Activated CD8-positive, alpha-beta T cell treated with anti-CD3 and anti-CD28 coated beads, Interleukin-2, amount 10 ng/mL, durations not matched to agents 7 days and 5 days (primary cell): Measurements from ENCODE around the gene SNX9. TPM values are rescaled to one million over a fixed set of nuclear protein-coding genes. Genes with fewer than 3 reads are reported as not detected.

Source experiments
- ATAC-seq: fragments of 150-1000 bp; cut with Tn5 transposase; one replicate; pipeline ENCODE4 v1.10.0; 2021; ENCODE audit warnings: moderate library complexity
- CTCF ChIA-PET: fragments of 350-600 bp; sonication (Branson Sonifier 250); formaldehyde crosslinking; loops from one replicate; lab custom pipeline; 2021; ENCODE audit warnings: antibody characterized with exemption; lab: Charles Lee
- POLR2A ChIA-PET: fragments of 350-600 bp; sonication (Branson Sonifier 250); formaldehyde crosslinking; loops from one replicate; lab custom pipeline; 2021; ENCODE audit warnings: antibody characterized with exemption; lab: Charles Lee
- DNase-seq: peaks from one replicate; pipeline ENCODE4 v3.0.0-alpha.2; 2020
- H3K27ac Mint-ChIP-seq: one replicate; pipeline ENCODE4 v1.8.0; 2021; ENCODE audit warnings: mild to moderate bottlenecking, mixed read lengths
- H3K27me3 Mint-ChIP-seq: one replicate; pipeline ENCODE4 v1.8.0; 2021; ENCODE audit warnings: low read depth, mixed read lengths
- H3K36me3 Mint-ChIP-seq: one replicate; pipeline ENCODE4 v1.8.0; 2021; ENCODE audit warnings: low read depth, mixed read lengths
- H3K4me1 Mint-ChIP-seq: one replicate; pipeline ENCODE4 v1.8.0; 2021; ENCODE audit warnings: low read depth, mixed read lengths
- H3K4me3 Mint-ChIP-seq: one replicate; pipeline ENCODE4 v1.8.0; 2021; ENCODE audit warnings: mild to moderate bottlenecking, mixed read lengths
- H3K9me3 Mint-ChIP-seq: one replicate; pipeline ENCODE4 v1.8.0; 2022; ENCODE audit warnings: mixed read lengths; ENCODE audit not compliant: insufficient read depth
- total RNA-seq, 2 experiments: library from RNA; stranded (reverse); gene quantifications; one replicate each; pipeline ENCODE4 v1.2.3, GENCODE V29; 2021

Gene SNX9
- total RNA-seq, 2 experiments from 2014 or later: 9.1 to 9.2 TPM

GRCh38 chr6:157821342-157822033 lies 1.6 kb upstream of the SNX9 start:
- H3K9me3 Mint-ChIP-seq: no peaks in the 10 kb centered on the region
- H3K4me3 Mint-ChIP-seq: no peak overlapping the region
- H3K36me3 Mint-ChIP-seq: peaks cover 12% of the 10 kb centered on the region
- ATAC-seq (no peak), DNase-seq (no peak)
- POLR2A ChIA-PET: no interaction called here
- peaks cover 24% of the 10 kb centered on the region for H3K4me1 Mint-ChIP-seq
- CTCF ChIA-PET: interaction anchor here (1.2 kb wide), 1 partner anchor 205 kb away, joined by 3 read pairs; no protein-coding TSS in a partner anchor
- H3K27me3 Mint-ChIP-seq: peaks cover 41% of the 10 kb centered on the region
- H3K27ac Mint-ChIP-seq: no peak overlapping the region

- DNase-seq: no peak
- ATAC-seq: no peak
- Mint-ChIP-seq H3K9me3 (no peaks in the 10 kb centered on the region), H3K27ac (no peak overlapping the region), H3K4me3 (peak overlapping the region; percentile 61), H3K36me3 (peaks cover 12% of the 10 kb centered on the region), H3K4me1 (peaks cover 24% of the 10 kb centered on the region), H3K27me3 (peaks cover 33% of the 10 kb centered on the region)
- ChIA-PET POLR2A (interaction anchor here (1.0 kb wide), 1 partner anchor 60 kb away, joined by 4 read pairs; no protein-coding TSS in a partner anchor), CTCF (interaction anchor here (1.2 kb wide), 1 partner anchor 204 kb away, joined by 3 read pairs; no protein-coding TSS in a partner anchor)
Measured at GRCh38 chr6:157822245-157823000, 623 bp upstream of the SNX9 start.

GRCh38 chr6:157823528-157824370 lies 703 bp downstream of the SNX9 start:
- no peaks in the 10 kb centered on the region for H3K9me3 Mint-ChIP-seq
- peaks cover 24% of the 10 kb centered on the region for H3K27me3 Mint-ChIP-seq
- peak; percentile 75 for DNase-seq
- ATAC-seq: peak; percentile 58
- peaks cover 25% of the 10 kb centered on the region for H3K4me1 Mint-ChIP-seq
- peak overlapping the region; percentile 81 for H3K27ac Mint-ChIP-seq
- H3K36me3 Mint-ChIP-seq: peaks cover 12% of the 10 kb centered on the region
- POLR2A ChIA-PET: interaction anchor here (1.0 kb wide), 2 partner anchors 60 to 62 kb away, joined by 3 read pairs; no protein-coding TSS in a partner anchor
- peak overlapping the region; percentile 79 for H3K4me3 Mint-ChIP-seq
- CTCF ChIA-PET: interaction anchor here (1.0 kb wide), 1 partner anchor 50 kb away, joined by 3 read pairs; no protein-coding TSS in a partner anchor

GRCh38 chr6:157825243-157825904 lies 2.3 kb downstream of the SNX9 start:
- CTCF ChIA-PET: no interaction called here
- no peak for DNase-seq
- peaks cover 29% of the 10 kb centered on the region for H3K4me1 Mint-ChIP-seq

GRCh38 chr6:157830354-157831017 lies 7.4 kb downstream of the SNX9 start:
- no peak for DNase-seq
- ATAC-seq: peak; percentile 45
- POLR2A ChIA-PET: no interaction called here
- Mint-ChIP-seq H3K4me1 (peaks cover 50% of the 10 kb centered on the region), H3K9me3 (peaks cover 9% of the 10 kb centered on the region), H3K27me3 (peaks cover 3% of the 10 kb centered on the region), H3K27ac (no peak overlapping the region), H3K36me3 (peaks cover 37% of the 10 kb centered on the region), H3K4me3 (no peak overlapping the region)
- CTCF ChIA-PET: interaction anchor here (1.5 to 4.9 kb wide), 4 partner anchors 31 to 75 kb away, joined by 4 to 16 read pairs (median 4); no protein-coding TSS in a partner anchor

More at GRCh38 chr6:157825243-157825904, 2.3 kb downstream of the SNX9 start:
- H3K27me3 Mint-ChIP-seq: peaks cover 15% of the 10 kb centered on the region
- H3K4me3 Mint-ChIP-seq: no peak overlapping the region
- ATAC-seq: no peak
- POLR2A ChIA-PET: interaction anchor here (0.6 kb wide), 1 partner anchor 91 kb away, joined by 4 read pairs; no protein-coding TSS in a partner anchor
- H3K9me3 Mint-ChIP-seq: no peaks in the 10 kb centered on the region
- H3K27ac Mint-ChIP-seq: no peak overlapping the region
- peaks cover 14% of the 10 kb centered on the region for H3K36me3 Mint-ChIP-seq

GRCh38 chr6:157831018-157831369 lies 7.9 kb downstream of the SNX9 start:
- CTCF ChIA-PET: interaction anchor here (0.8 to 4.9 kb wide), 5 partner anchors 15 to 75 kb away, joined by 3 to 16 read pairs (median 4); no protein-coding TSS in a partner anchor
- Mint-ChIP-seq H3K4me1 (peaks cover 49% of the 10 kb centered on the region), H3K4me3 (no peak overlapping the region), H3K27me3 (peaks cover 3% of the 10 kb centered on the region), H3K27ac (no peak overlapping the region), H3K36me3 (peaks cover 36% of the 10 kb centered on the region), H3K9me3 (peaks cover 9% of the 10 kb centered on the region)
- POLR2A ChIA-PET: no interaction called here
- DNase-seq (no peak), ATAC-seq (no peak)

- H3K4me1 Mint-ChIP-seq: peaks cover 49% of the 10 kb centered on the region
- POLR2A ChIA-PET: no interaction called here
- CTCF ChIA-PET: interaction anchor here (0.8 to 4.9 kb wide), 5 partner anchors 16 to 76 kb away, joined by 3 to 16 read pairs (median 4); no protein-coding TSS in a partner anchor
- ATAC-seq (no peak), DNase-seq (no peak)
- H3K36me3 Mint-ChIP-seq: peaks cover 36% of the 10 kb centered on the region
- H3K27ac Mint-ChIP-seq: no peak overlapping the region
- H3K9me3 Mint-ChIP-seq: peaks cover 9% of the 10 kb centered on the region
- H3K27me3 Mint-ChIP-seq: peaks cover 3% of the 10 kb centered on the region
- H3K4me3 Mint-ChIP-seq: no peak overlapping the region
Measured at GRCh38 chr6:157831424-157832249, 8.6 kb downstream of the SNX9 start.

GRCh38 chr6:157832250-157832967 lies 9.4 kb downstream of the SNX9 start:
- ChIA-PET CTCF (interaction anchor here (1.1 to 4.9 kb wide), 3 partner anchors 10 to 61 kb away, joined by 3 to 16 read pairs (median 4); no protein-coding TSS in a partner anchor), POLR2A (no interaction called here)
- DNase-seq (no peak), ATAC-seq (no peak)
- H3K4me1 Mint-ChIP-seq: peaks cover 49% of the 10 kb centered on the region
- H3K36me3 Mint-ChIP-seq: peaks cover 36% of the 10 kb centered on the region
- peaks cover 9% of the 10 kb centered on the region for H3K9me3 Mint-ChIP-seq
- no peak overlapping the region for H3K27ac Mint-ChIP-seq
- no peak overlapping the region for H3K4me3 Mint-ChIP-seq
- peaks cover 3% of the 10 kb centered on the region for H3K27me3 Mint-ChIP-seq

GRCh38 chr6:157834549-157834948 lies 11.5 kb downstream of the SNX9 start:
- H3K4me3 Mint-ChIP-seq: no peak overlapping the region
- CTCF ChIA-PET: interaction anchor here (4.9 kb wide), 1 partner anchor 39 kb away, joined by 16 read pairs; no protein-coding TSS in a partner anchor
- peaks cover 3% of the 10 kb centered on the region for H3K27me3 Mint-ChIP-seq
- POLR2A ChIA-PET: interaction anchor here (0.6 kb wide), 1 partner anchor 1866 kb away, joined by 3 read pairs; no protein-coding TSS in a partner anchor
- ATAC-seq: no peak
- peaks cover 48% of the 10 kb centered on the region for H3K4me1 Mint-ChIP-seq
- H3K27ac Mint-ChIP-seq: no peak overlapping the region
- DNase-seq: peak; percentile 10
- peaks cover 33% of the 10 kb centered on the region for H3K36me3 Mint-ChIP-seq
- peaks cover 9% of the 10 kb centered on the region for H3K9me3 Mint-ChIP-seq
